Stomach (tissue), 9 donors: Measurements from ENCODE around the gene SEC23A. TPM values are rescaled to one million over a fixed set of nuclear protein-coding genes. Genes with fewer than 3 reads are reported as not detected.

Source experiments
- DNase-seq, 2 donors: peaks; one replicate each; pipeline versions ENCODE4 v3.0.0 to v3.0.0-alpha.2; 2013 to 2019
- H3K27ac ChIP-seq, 5 donors: fragments of 200-600 bp in 4 of 5; sonication (generic) in 4 of 5; one replicate each; pipeline ENCODE4 v1.5.1; 2013 to 2019; ENCODE audit warnings: mild to moderate bottlenecking in 1 of 5, moderate library complexity in 1 of 5
- H3K27me3 ChIP-seq, 3 donors: fragments of 200-600 bp; sonication (generic); one replicate each; pipeline ENCODE4 v1.5.1; 2017 to 2019; ENCODE audit warnings: mixed run types in 1 of 3
- H3K36me3 ChIP-seq, 4 donors: fragments of 200-600 bp; sonication (generic); 1 replicate in 3 of 4; 2 replicates in 1 of 4; pipeline ENCODE4 v1.5.1; 2016 to 2019
- H3K4me1 ChIP-seq, 4 donors: fragments of 200-600 bp; sonication (generic); one replicate each; pipeline ENCODE4 v1.5.1; 2016 to 2019
- H3K4me3 ChIP-seq, 4 donors: fragments of 200-600 bp; sonication (generic) in 3 of 4; one replicate each; pipeline ENCODE4 v1.5.1; 2016 to 2019; ENCODE audit warnings: mild to moderate bottlenecking in 1 of 4
- H3K9me3 ChIP-seq, 4 donors: fragments of 200-600 bp; sonication (generic); one replicate each; pipeline ENCODE4 v1.5.1; 2016 to 2019
- CTCF ChIP-seq, 7 experiments: fragments of 450-650 bp in 4 of 7; fragments of 200-600 bp in 3 of 7; sonication (generic) in 3 of 7; IDR thresholded peaks; one replicate each; pipeline ENCODE4 v1.5.1; 2016 to 2019; ENCODE audit warnings: antibody characterized with exemption in 7 of 7, control low read depth in 2 of 7, mild to moderate bottlenecking in 1 of 7
- EP300 ChIP-seq: sonication (generic); formaldehyde crosslinking; IDR thresholded peaks from one replicate; pipeline ENCODE4 v1.6.1; 2017; ENCODE audit warnings: antibody characterized with exemption
- POLR2A ChIP-seq, 4 donors: fragments of 450-650 bp; IDR thresholded peaks; one replicate each; pipeline ENCODE4 v1.6.1; 2016; ENCODE audit warnings: antibody characterized with exemption in 4 of 4, control low read depth in 2 of 4, mild to moderate bottlenecking in 1 of 4, moderate library complexity in 1 of 4
- POLR2AphosphoS5 ChIP-seq, 3 donors: sonication (generic); formaldehyde crosslinking; IDR thresholded peaks; one replicate each; pipeline ENCODE4 v1.6.1; 2016; ENCODE audit warnings: antibody characterized with exemption in 3 of 3
- WGBS, 5 donors: extraction: QIAGEN DNeasy Blood & Tissue Kit in 3 of 5; methylation state at CpG; one replicate each; pipeline versions ENCODE4 v1.1.5 to v1.1.7; 2013 to 2018; 5-methylcytosine and 5-hydroxymethylcytosine counted together
- intact Hi-C: fragments of 100-400 bp; cut with DNase I; formaldehyde crosslinking; loops from one replicate; pipeline ENCODE4 v1.15.1; 2023; ENCODE audit warnings: low total_unique reads
- polyA plus RNA-seq, 3 donors: library from polyadenylated mRNA; stranded (reverse); fragments of 200-250 nt; gene quantifications; one replicate each; pipeline ENCODE4 v1.2.3, GENCODE V29; 2013
- total RNA-seq, 5 donors: library from RNA; depleted of rRNA; stranded (reverse); fragments of >200 nt; gene quantifications; one replicate each; pipeline versions ENCODE4 v1.1.0 to v1.2.3, GENCODE V29; 2014 to 2016
- donor health status: healthy with polysubstance abuse.
- donor health status: Bipolar disorder and iron deficiency.
- donor health status: healthy.

SEC23A gene
- total and polyA plus RNA-seq, 8 donors = 12.3 to 584 (median 68.6) TPM

DNA sequence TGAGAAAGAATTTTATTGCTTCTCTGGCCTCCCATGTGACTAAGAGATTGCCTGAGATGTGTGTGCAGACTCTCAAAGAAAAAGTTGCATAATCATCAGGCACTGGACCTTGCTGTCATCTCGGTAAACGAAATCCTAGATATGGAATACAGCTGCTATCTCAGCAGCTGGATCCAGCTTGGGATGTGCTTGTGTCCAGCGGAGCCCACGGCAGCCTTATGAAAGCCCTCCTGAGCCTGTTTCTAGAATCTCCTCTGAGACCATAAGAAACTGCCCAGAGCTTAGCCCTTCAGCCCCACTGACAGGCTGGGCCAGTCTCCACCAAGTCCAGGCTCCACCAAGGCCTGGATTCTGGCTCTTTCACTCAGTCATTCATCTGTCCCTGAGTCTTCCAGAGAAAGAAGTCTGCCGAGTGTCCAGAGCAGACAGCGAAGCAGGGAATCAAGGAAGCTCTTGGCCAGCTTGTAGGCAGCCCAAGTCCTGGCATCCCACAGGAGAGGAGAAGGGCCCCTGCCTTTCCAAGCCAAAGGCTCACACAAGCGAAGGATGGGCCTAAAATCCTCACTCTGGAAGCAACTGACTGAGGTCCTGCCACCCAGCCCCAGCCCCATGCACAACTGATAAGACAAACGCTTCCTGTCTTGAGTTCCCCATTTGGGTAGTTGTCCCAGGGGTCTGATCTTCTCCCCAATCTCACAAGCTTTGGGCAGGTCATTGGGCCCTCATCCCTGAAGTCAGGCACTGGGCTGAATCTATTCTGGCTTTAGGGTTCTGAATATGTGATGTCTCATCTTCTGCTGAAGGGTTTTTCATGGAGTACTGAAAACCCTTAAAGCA is 97.8 kb downstream of the SEC23A start:
- Histone ChIP-seq H3K27me3 (no peaks in the 10 kb centered on the region), H3K27ac (peak overlapping the region in 1 of 5 donors; percentile 27), H3K4me1 (no peaks in the 10 kb centered on the region), H3K4me3 (no peak overlapping the region), H3K9me3 (no peaks in the 10 kb centered on the region), H3K36me3 (no peaks in the 10 kb centered on the region)
- intact Hi-C loops = no loop called here
- TF ChIP-seq CTCF (IDR thresholded peaks at IDR 0.05) (no peak), POLR2A (IDR thresholded peaks at IDR 0.05) (no peak), POLR2AphosphoS5 (IDR thresholded peaks at IDR 0.05) (peak in 2 of 3 donors; percentile 28 to 31), EP300 (no peak)
- peak; percentile 27 to 61 for DNase-seq
- 63 to 82% (median 78%) methylated on average over 8 of the region's 8 CpGs for WGBS, 5 donors

DNA sequence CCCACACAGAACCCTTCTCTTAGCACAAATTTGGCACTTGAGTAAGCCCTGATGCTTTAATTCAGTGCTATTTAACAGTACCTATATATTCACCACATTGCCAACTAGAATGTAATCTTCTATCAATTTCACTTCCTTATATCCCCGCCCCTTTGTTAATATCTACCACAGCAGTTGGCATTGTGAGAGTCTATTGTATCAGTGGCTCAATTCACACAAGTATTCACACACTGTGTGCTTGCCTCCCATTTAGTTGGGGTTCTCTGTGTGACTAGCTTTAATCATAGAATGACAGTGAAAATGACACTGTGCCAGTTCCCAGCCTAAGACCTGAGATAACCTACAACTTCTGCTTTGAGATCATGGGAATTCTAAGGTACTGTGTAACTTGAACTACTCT is 103.1 kb downstream of the SEC23A start:
- no peak overlapping the region for H3K27ac ChIP-seq
- no peaks in the 10 kb centered on the region for H3K4me1 ChIP-seq
- no peaks in the 10 kb centered on the region for H3K27me3 ChIP-seq
- TF ChIP-seq POLR2AphosphoS5 (IDR thresholded peaks at IDR 0.05) = no peak
- TF ChIP-seq EP300 = no peak
- no peak for DNase-seq
- no peaks in the 10 kb centered on the region for H3K9me3 ChIP-seq
- intact Hi-C loops = no loop called here
- no peaks in the 10 kb centered on the region for H3K36me3 ChIP-seq
- WGBS, 5 donors = 58 to 75% (median 69%) methylated on average over 1 of the region's 1 CpG
- no peak overlapping the region for H3K4me3 ChIP-seq

DNA sequence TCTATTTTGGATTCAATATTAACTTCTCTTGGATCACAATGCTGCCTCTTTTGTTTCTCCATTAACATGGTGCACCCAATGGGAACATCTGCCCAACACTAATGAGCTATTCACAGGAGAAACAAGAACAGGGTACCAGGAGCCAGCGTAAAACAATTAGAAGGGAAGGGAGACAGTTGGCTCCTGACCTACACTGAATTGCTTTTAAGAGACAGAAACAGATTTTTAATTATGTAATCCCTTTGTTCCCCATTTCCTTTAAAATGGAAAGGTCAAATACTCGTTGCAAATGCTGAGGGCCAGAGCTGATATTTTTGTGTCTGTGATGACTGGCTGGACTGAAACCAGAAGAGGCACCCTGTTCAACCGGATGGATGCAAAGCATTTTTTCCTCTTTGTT is 108.3 kb downstream of the SEC23A start:
- 35 to 60% (median 57%) methylated on average over 3 of the region's 3 CpGs for whole genome bisulfite sequencing, 5 donors
- H3K36me3 ChIP-seq = no peaks in the 10 kb centered on the region
- no peak for TF ChIP-seq CTCF (IDR thresholded peaks at IDR 0.05)
- TF ChIP-seq POLR2AphosphoS5 (IDR thresholded peaks at IDR 0.05) = no peak
- TF ChIP-seq EP300 = no peak
- TF ChIP-seq POLR2A (IDR thresholded peaks at IDR 0.05) = no peak
- no peaks in the 10 kb centered on the region for H3K9me3 ChIP-seq
- DNase-seq = peak in 1 of 2 donors; percentile 20
- no peak overlapping the region for H3K4me3 ChIP-seq
- no peaks in the 10 kb centered on the region for H3K4me1 ChIP-seq
- intact Hi-C loops = no loop called here
- no peaks in the 10 kb centered on the region for H3K27me3 ChIP-seq
- no peak overlapping the region for H3K27ac ChIP-seq

DNA sequence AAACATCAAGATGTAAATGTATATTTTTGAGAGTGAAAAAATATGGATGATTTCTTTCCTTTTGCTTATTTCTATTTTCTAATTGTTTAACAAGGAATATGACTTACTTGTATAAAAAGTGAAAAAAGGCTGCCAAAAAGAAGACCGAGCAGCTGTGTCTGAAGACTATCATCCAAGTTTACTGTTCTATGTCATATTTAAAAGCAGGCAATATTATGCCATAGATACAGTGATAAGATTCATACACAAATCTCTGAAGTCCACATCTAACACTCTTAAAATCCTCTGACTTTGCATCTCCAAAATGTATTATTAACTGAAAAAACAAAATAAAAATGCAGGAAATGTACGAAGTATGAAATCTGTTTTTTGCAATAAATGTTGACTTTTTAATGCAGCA is 109.1 kb downstream of the SEC23A start:
- 57 to 84% (median 78%) methylated on average over 2 of the region's 2 CpGs for WGBS, 5 donors
- Histone ChIP-seq H3K36me3 (no peaks in the 10 kb centered on the region), H3K27ac (no peak overlapping the region), H3K4me3 (no peak overlapping the region), H3K9me3 (no peaks in the 10 kb centered on the region), H3K27me3 (no peaks in the 10 kb centered on the region), H3K4me1 (no peaks in the 10 kb centered on the region)
- DNase-seq = no peak
- intact Hi-C loops = no loop called here
- TF ChIP-seq POLR2A (IDR thresholded peaks at IDR 0.05) (no peak), POLR2AphosphoS5 (IDR thresholded peaks at IDR 0.05) (no peak)

DNA sequence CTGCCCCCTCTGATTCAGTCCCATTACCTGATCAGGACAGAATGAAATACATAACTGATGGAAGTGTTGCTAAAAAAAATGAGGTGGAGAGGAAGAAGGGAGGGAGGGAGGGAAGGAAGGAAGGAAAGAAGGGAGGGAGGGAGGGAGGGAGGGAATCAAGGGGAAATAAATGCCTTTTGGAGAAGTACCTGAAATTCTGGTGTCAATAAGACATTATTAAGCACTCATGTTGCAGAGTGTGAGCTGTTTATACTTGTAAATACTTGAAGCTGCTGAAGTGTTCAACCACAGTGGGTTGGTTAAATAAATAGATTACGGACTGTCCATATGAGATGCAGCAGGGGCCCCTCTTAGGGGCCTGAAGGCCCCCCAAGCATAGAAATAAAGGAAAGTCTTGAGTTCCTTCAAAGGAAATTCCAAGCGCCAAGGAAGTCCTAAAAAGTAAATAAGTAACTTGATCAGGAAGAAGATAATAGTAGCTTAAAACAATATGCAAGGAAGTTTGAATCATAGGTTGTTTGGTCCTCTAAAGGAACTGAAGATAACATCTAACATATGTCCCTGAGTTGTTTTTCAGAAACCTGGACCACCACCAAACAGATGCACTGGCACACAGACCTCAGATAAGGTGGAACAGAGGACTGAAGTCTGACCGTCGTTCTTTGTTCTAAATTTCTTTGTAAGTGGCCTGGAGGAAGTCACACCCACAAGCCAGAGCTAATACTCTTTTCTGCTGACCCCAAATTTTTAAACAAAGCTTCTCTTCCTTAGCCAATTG is 110.8 kb downstream of the SEC23A start:
- Histone ChIP-seq H3K36me3 (no peaks in the 10 kb centered on the region), H3K4me3 (no peak overlapping the region), H3K4me1 (no peaks in the 10 kb centered on the region), H3K27me3 (no peaks in the 10 kb centered on the region), H3K27ac (no peak overlapping the region), H3K9me3 (no peaks in the 10 kb centered on the region)
- TF ChIP-seq POLR2A (IDR thresholded peaks at IDR 0.05) = no peak
- no peak for TF ChIP-seq CTCF (IDR thresholded peaks at IDR 0.05)
- TF ChIP-seq EP300 = no peak
- TF ChIP-seq POLR2AphosphoS5 (IDR thresholded peaks at IDR 0.05) = no peak
- DNase-seq = no peak
- WGBS, 5 donors = 30 to 61% (median 40%) methylated on average over 4 of the region's 4 CpGs
- intact Hi-C loops = no loop called here
